ENCODE data around the gene SHOX.

Gene SHOX

GRCh38 chrX:626745-627509, 3.7 kb upstream of the SHOX start:
- Mint-ChIP-seq H3K27me3 (ENCODE audit: low read depth, poor library complexity) (peaks cover 100% of the 10 kb centered on the region), H3K4me3 (peak overlapping the region; percentile 23)

DNA sequence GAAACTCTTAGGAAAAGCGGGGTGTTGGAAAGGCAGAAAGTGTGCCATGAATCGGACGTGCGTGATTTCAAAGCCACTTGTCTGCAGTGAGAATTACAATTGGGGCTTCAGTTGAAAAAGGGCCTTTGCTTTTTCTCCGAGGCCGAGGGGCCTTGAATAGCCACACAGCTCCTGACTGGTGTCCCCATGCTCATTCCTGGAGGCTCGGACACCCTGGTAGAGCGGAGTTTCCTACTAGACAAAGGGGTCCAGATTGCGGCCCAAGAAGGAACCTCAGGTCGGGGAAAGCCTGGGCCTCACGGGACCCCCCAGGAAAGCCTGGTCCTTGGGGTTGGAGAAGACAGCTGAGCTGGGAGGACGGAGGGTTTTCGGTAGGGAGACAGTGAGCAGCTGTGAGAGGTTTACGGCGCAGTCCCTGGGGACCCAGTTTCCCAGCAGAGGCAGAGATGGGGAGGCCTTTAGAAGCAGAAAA, 3.0 kb upstream of the SHOX start:
- Mint-ChIP-seq H3K4me1 (peaks cover 51% of the 10 kb centered on the region), H3K4me3 (no peak overlapping the region), H3K27me3 (ENCODE audit: low read depth, poor library complexity) (peaks cover 100% of the 10 kb centered on the region), H3K27ac (no peak overlapping the region), H3K36me3 (ENCODE audit: low read depth) (no peaks in the 10 kb centered on the region), H3K9me3 (peaks cover 11% of the 10 kb centered on the region)
- no peak for DNase-seq
- no peak for TF ChIP-seq CTCF (IDR thresholded peaks at IDR 0.05)

More at GRCh38 chrX:626745-627509, 3.7 kb upstream of the SHOX start:
- H3K4me1 Mint-ChIP-seq: peaks cover 51% of the 10 kb centered on the region
- no peak for TF ChIP-seq CTCF (IDR thresholded peaks at IDR 0.05)
- H3K27ac Mint-ChIP-seq: peak overlapping the region; percentile 61
- H3K36me3 Mint-ChIP-seq (ENCODE audit: low read depth): no peaks in the 10 kb centered on the region
- peaks cover 11% of the 10 kb centered on the region for H3K9me3 Mint-ChIP-seq
- peak; percentile 31 for DNase-seq

GRCh38 chrX:627995-628394, 2.6 kb upstream of the SHOX start:
- TF ChIP-seq CTCF (IDR thresholded peaks at IDR 0.05): no peak
- H3K9me3 Mint-ChIP-seq: peaks cover 11% of the 10 kb centered on the region
- H3K4me3 Mint-ChIP-seq: peak overlapping the region; percentile 24
- H3K27ac Mint-ChIP-seq: no peak overlapping the region
- no peak for DNase-seq
- H3K36me3 Mint-ChIP-seq (ENCODE audit: low read depth): no peaks in the 10 kb centered on the region
- H3K27me3 Mint-ChIP-seq (ENCODE audit: low read depth, poor library complexity): peaks cover 100% of the 10 kb centered on the region
- peaks cover 54% of the 10 kb centered on the region for H3K4me1 Mint-ChIP-seq

GRCh38 chrX:629230-630006, 1.2 kb upstream of the SHOX start:
- H3K36me3 Mint-ChIP-seq (ENCODE audit: low read depth): no peaks in the 10 kb centered on the region
- H3K27ac Mint-ChIP-seq: no peak overlapping the region
- peaks cover 54% of the 10 kb centered on the region for H3K4me1 Mint-ChIP-seq
- H3K27me3 Mint-ChIP-seq (ENCODE audit: low read depth, poor library complexity): peaks cover 100% of the 10 kb centered on the region
- DNase-seq: no peak
- H3K9me3 Mint-ChIP-seq: peaks cover 11% of the 10 kb centered on the region
- TF ChIP-seq CTCF (IDR thresholded peaks at IDR 0.05): no peak
- H3K4me3 Mint-ChIP-seq: no peak overlapping the region

- Mint-ChIP-seq H3K4me3 (peak overlapping the region; percentile 50), H3K27ac (no peak overlapping the region), H3K36me3 (ENCODE audit: low read depth) (no peaks in the 10 kb centered on the region), H3K4me1 (peaks cover 48% of the 10 kb centered on the region), H3K9me3 (peaks cover 11% of the 10 kb centered on the region), H3K27me3 (ENCODE audit: low read depth, poor library complexity) (peaks cover 98% of the 10 kb centered on the region)
- no peak for TF ChIP-seq CTCF (IDR thresholded peaks at IDR 0.05)
- no peak for DNase-seq
Measured at GRCh38 chrX:630007-630611, 482 bp upstream of the SHOX start.

Data from nephron progenitor cell (in vitro differentiated cells).